Panc1 (cell line): ENCODE results near the gene PFDN4. TPM values are rescaled to one million over a fixed set of nuclear protein-coding genes. Genes with fewer than 3 reads are reported as not detected.

Experiments
- ATAC-seq: fragments of 200-7000 bp; cut with Tn5 transposase; 2 replicates; pipeline ENCODE4 v1.9.1; 2020; ENCODE audit warnings: mild to moderate bottlenecking, moderate library complexity
- BruUV-seq: library from RNA; stranded (reverse); fragments of 400-500 nt; replicated peaks from 2 replicates; lab custom pipeline; 2021; lab: Mats Ljungman, UMichigan
- CTCF ChIA-PET: fragments of 300-600 bp; sonication (Branson Sonifier 250); formaldehyde crosslinking; loops from one replicate; lab custom pipeline; 2022; ENCODE audit warnings: antibody characterized with exemption; lab: Charles Lee
- POLR2A ChIA-PET: fragments of 300-600 bp; sonication (Branson Sonifier 250); formaldehyde crosslinking; loops from one replicate; lab custom pipeline; 2022; ENCODE audit warnings: antibody characterized with exemption; lab: Charles Lee
- DNase-seq: peaks from one replicate; pipeline ENCODE4 v3.0.0-alpha.2; 2010; ENCODE audit warnings: low read depth, low spot score
- H3K27ac ChIP-seq: 2 replicates; pipeline ENCODE4 v1.5.1; 2011; ENCODE audit warnings: mild to moderate bottlenecking, low read length, inconsistent platforms
- H3K27me3 ChIP-seq: fragments of 200-500 bp; sonication (Bioruptor generic); 2 replicates; pipeline ENCODE4 v1.6.0; 2014; ENCODE audit warnings: low read length, inconsistent platforms; ENCODE audit not compliant: control insufficient read depth, insufficient read depth
- H3K36me3 ChIP-seq: fragments of 200-500 bp; sonication (Bioruptor generic); 2 replicates; pipeline ENCODE4 v1.5.1; 2014; ENCODE audit warnings: inconsistent platforms, mild to moderate bottlenecking, low read length, moderate library complexity; ENCODE audit not compliant: control insufficient read depth, insufficient read depth
- H3K4me1 ChIP-seq: 2 replicates; pipeline ENCODE4 v1.5.1; 2011; ENCODE audit warnings: inconsistent platforms, mild to moderate bottlenecking, low read length, moderate library complexity; ENCODE audit not compliant: control insufficient read depth, insufficient read depth
- H3K4me3 ChIP-seq, 2 experiments: 2 replicates each; pipeline ENCODE4 v1.5.1; 2011 to 2012; ENCODE audit warnings: low read depth in 2 of 2, low read length in 2 of 2, mild to moderate bottlenecking in 2 of 2, inconsistent platforms in 1 of 2, moderate library complexity in 1 of 2
- H3K9me3 ChIP-seq: fragments of 200-500 bp; sonication (Bioruptor generic); 2 replicates; pipeline ENCODE4 v1.5.1; 2014; ENCODE audit warnings: low read depth, mild to moderate bottlenecking, inconsistent platforms, low read length, moderate library complexity; ENCODE audit not compliant: control insufficient read depth, insufficient read depth
- POLR2AphosphoS5 ChIP-seq: IDR thresholded peaks from 2 replicates; pipeline ENCODE4 v1.6.1; 2012; ENCODE audit warnings: mild to moderate bottlenecking, low read depth, low read length, moderate library complexity
- REST ChIP-seq, 2 experiments: IDR thresholded peaks; 2 replicates each; pipeline ENCODE4 v1.6.1; 2011 to 2012; ENCODE audit warnings: low read depth in 2 of 2, control low read depth in 1 of 2, low read length in 1 of 2, mild to moderate bottlenecking in 1 of 2, moderate library complexity in 1 of 2; ENCODE audit not compliant: insufficient read depth in 1 of 2
- SIN3A ChIP-seq: IDR thresholded peaks from 2 replicates; pipeline ENCODE4 v1.6.1; 2012; ENCODE audit warnings: low read depth, mild to moderate bottlenecking, low read length, moderate library complexity, borderline replicate concordance; ENCODE audit not compliant: insufficient read depth
- TCF7L2 ChIP-seq: IDR thresholded peaks from 2 replicates; pipeline ENCODE4 v1.6.1; 2011; ENCODE audit warnings: mild to moderate bottlenecking, low read depth, low read length, inconsistent platforms
- in situ Hi-C: cut with HindIII; loops from 2 replicates; pipeline ENCODE4 v1.10.0; 2016; ENCODE audit warnings: low sequenced_read_pairs, low pct_unique_long_range_greater_than_20kb
- intact Hi-C: fragments of 100-400 bp; cut with micrococcal nuclease; formaldehyde crosslinking; loops from one replicate; pipeline ENCODE4 v1.10.0; 2022; ENCODE audit not compliant: unreplicated experiment
- total RNA-seq: library from RNA; stranded (reverse); gene quantifications from one replicate; pipeline ENCODE4 v1.2.1, GENCODE V29; 2021; ENCODE audit not compliant: unreplicated experiment
- TF ChIP-seq, protein P1 (sequence below): fragments of 450-650 bp; IDR thresholded peaks from 2 replicates; pipeline ENCODE4 v1.5.1; 2017; ENCODE audit warnings: mild to moderate bottlenecking

The PFDN4 gene
- total RNA-seq, 1 experiment from 2014 or later, result 48.2 TPM

GRCh38 chr20:54194724-54195438 is 13.0 kb upstream of the PFDN4 start:
- ChIA-PET POLR2A (interaction anchor here (0.5 kb wide), 1 partner anchor 341 kb away, joined by 7 read pairs; no protein-coding TSS in a partner anchor), CTCF (no interaction called here)
- H3K9me3 ChIP-seq, result no peaks in the 10 kb centered on the region
- H3K27ac ChIP-seq, result 0 out of 2 replicates have a peak overlapping the region, but pooled peaks have one; percentile 37
- DNase-seq (peak; percentile 30), ATAC-seq (peak; percentile 81)
- in situ Hi-C loops (no loop called here), intact Hi-C loops (loop anchor here (5.0 kb wide), 1 partner anchor 253 kb away; no protein-coding TSS in a partner anchor)
- TF ChIP-seq, protein P1, sequence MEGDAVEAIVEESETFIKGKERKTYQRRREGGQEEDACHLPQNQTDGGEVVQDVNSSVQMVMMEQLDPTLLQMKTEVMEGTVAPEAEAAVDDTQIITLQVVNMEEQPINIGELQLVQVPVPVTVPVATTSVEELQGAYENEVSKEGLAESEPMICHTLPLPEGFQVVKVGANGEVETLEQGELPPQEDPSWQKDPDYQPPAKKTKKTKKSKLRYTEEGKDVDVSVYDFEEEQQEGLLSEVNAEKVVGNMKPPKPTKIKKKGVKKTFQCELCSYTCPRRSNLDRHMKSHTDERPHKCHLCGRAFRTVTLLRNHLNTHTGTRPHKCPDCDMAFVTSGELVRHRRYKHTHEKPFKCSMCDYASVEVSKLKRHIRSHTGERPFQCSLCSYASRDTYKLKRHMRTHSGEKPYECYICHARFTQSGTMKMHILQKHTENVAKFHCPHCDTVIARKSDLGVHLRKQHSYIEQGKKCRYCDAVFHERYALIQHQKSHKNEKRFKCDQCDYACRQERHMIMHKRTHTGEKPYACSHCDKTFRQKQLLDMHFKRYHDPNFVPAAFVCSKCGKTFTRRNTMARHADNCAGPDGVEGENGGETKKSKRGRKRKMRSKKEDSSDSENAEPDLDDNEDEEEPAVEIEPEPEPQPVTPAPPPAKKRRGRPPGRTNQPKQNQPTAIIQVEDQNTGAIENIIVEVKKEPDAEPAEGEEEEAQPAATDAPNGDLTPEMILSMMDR, result no peak; the same call in 1 of the 2 replicates
- TF ChIP-seq SIN3A, result no peak
- TF ChIP-seq TCF7L2, result no peak
- TF ChIP-seq POLR2AphosphoS5, result no peak
- H3K27me3 ChIP-seq, result no peaks in the 10 kb centered on the region
- no peak overlapping the region for H3K4me3 ChIP-seq
- H3K36me3 ChIP-seq, result no peaks in the 10 kb centered on the region
- peaks cover 11% of the 10 kb centered on the region for H3K4me1 ChIP-seq
- no TSS peak for BruUV-seq

GRCh38 chr20:54195483-54196472 is 12.1 kb upstream of the PFDN4 start:
- H3K27ac ChIP-seq, result peak overlapping the region; percentile 37; the same call in 1 of the 2 replicates
- DNase-seq (no peak), ATAC-seq (peak; percentile 21; the same call in 1 of the 2 replicates)
- H3K4me1 ChIP-seq, result peaks cover 11% of the 10 kb centered on the region
- no peak overlapping the region for H3K4me3 ChIP-seq
- in situ Hi-C loops (no loop called here), intact Hi-C loops (loop anchor here (5.0 kb wide), 1 partner anchor 253 kb away; no protein-coding TSS in a partner anchor)
- H3K36me3 ChIP-seq, result no peaks in the 10 kb centered on the region
- H3K9me3 ChIP-seq, result no peaks in the 10 kb centered on the region
- ChIA-PET POLR2A (interaction anchor here (0.5 kb wide), 1 partner anchor 342 kb away, joined by 7 read pairs; no protein-coding TSS in a partner anchor), CTCF (no interaction called here)
- H3K27me3 ChIP-seq, result no peaks in the 10 kb centered on the region
- TF ChIP-seq SIN3A, result no peak
- TF ChIP-seq, protein P1, result no peak
- TF ChIP-seq POLR2AphosphoS5, result no peak
- TF ChIP-seq REST (IDR thresholded peaks at IDR 0.05; ENCODE audit: insufficient read depth in 1 of 2, low read depth in 2 of 2, low read length in 1 of 2), result no peak
- no peak for TF ChIP-seq TCF7L2
- BruUV-seq, result no TSS peak
